Mesodermal cell (in vitro differentiated cells): Measurements from ENCODE around the gene TMEM132C.

Source experiments
- H3K27ac ChIP-seq: 2 replicates; pipeline ENCODE4 v1.7.0; 2013; ENCODE audit warnings: mild to moderate bottlenecking, low read depth, low read length, moderate library complexity; ENCODE audit not compliant: severe bottlenecking
- H3K36me3 ChIP-seq: 2 replicates; pipeline ENCODE4 v1.7.1; 2013; ENCODE audit warnings: mild to moderate bottlenecking, low read length, moderate library complexity; ENCODE audit not compliant: control insufficient read depth, insufficient read depth
- H3K4me1 ChIP-seq: one replicate; pipeline ENCODE4 v1.7.1; 2013; ENCODE audit warnings: mild to moderate bottlenecking, low read length; ENCODE audit not compliant: insufficient read depth, control insufficient read depth, poor library complexity, severe bottlenecking
- H3K4me3 ChIP-seq: 2 replicates; pipeline ENCODE4 v1.7.0; 2013; ENCODE audit warnings: low read length, control low read depth, mild to moderate bottlenecking; ENCODE audit not compliant: insufficient read depth, poor library complexity, severe bottlenecking; ENCODE audit errors: extremely low read depth
- H3K9me3 ChIP-seq: 2 replicates; pipeline ENCODE4 v1.7.1; 2013; ENCODE audit warnings: mild to moderate bottlenecking, low read length, moderate library complexity; ENCODE audit not compliant: control insufficient read depth
- WGBS, 2 experiments: methylation state at CpG; one replicate each; pipeline ENCODE4 v1.1.5; 2013; ENCODE audit warnings: missing lambda C conversion rate in 2 of 2; ENCODE audit not compliant: insufficient coverage in 2 of 2; 5-methylcytosine and 5-hydroxymethylcytosine counted together

TMEM132C gene

GRCh38 chr12:128549601-128550218, 282.7 kb downstream of the TMEM132C start:
- WGBS, 2 experiments = 88 to 89% methylated on average over 10 to 12 of the region's 13 CpGs
- no peak overlapping the region for H3K27ac ChIP-seq
- no peak overlapping the region for H3K4me3 ChIP-seq
- no peaks in the 10 kb centered on the region for H3K9me3 ChIP-seq
- H3K36me3 ChIP-seq = no peaks in the 10 kb centered on the region
- no peaks in the 10 kb centered on the region for H3K4me1 ChIP-seq

- no peak overlapping the region for H3K27ac ChIP-seq
- 51 to 62% methylated on average over 9 of the region's 9 CpGs for WGBS, 2 experiments
- no peaks in the 10 kb centered on the region for H3K36me3 ChIP-seq
Measured at GRCh38 chr12:128551266-128551665, 284.3 kb downstream of the TMEM132C start.

GRCh38 chr12:128554546-128555304, 287.8 kb downstream of the TMEM132C start:
- Histone ChIP-seq H3K9me3 (no peaks in the 10 kb centered on the region), H3K4me3 (no peak overlapping the region), H3K4me1 (no peaks in the 10 kb centered on the region), H3K36me3 (no peaks in the 10 kb centered on the region), H3K27ac (no peak overlapping the region)
- WGBS, 2 experiments = 82 to 88% methylated on average over 7 to 8 of the region's 12 CpGs

More at GRCh38 chr12:128551266-128551665, 284.3 kb downstream of the TMEM132C start:
- no peak overlapping the region for H3K4me3 ChIP-seq
- H3K9me3 ChIP-seq = no peaks in the 10 kb centered on the region
- no peaks in the 10 kb centered on the region for H3K4me1 ChIP-seq

- H3K36me3 ChIP-seq = no peaks in the 10 kb centered on the region
- 80% methylated on average over 1 of the region's 1 CpG; no CpG with 5 or more reads in 1 of the 2 experiments for WGBS, 2 experiments
- H3K4me1 ChIP-seq = no peaks in the 10 kb centered on the region
- no peak overlapping the region for H3K4me3 ChIP-seq
- H3K9me3 ChIP-seq = no peaks in the 10 kb centered on the region
- H3K27ac ChIP-seq = no peak overlapping the region
Measured at GRCh38 chr12:128557231-128557630, 290.3 kb downstream of the TMEM132C start.

GRCh38 chr12:128564956-128565355, 298.0 kb downstream of the TMEM132C start:
- Histone ChIP-seq H3K36me3 (no peaks in the 10 kb centered on the region), H3K4me3 (no peak overlapping the region), H3K4me1 (no peaks in the 10 kb centered on the region), H3K9me3 (no peaks in the 10 kb centered on the region), H3K27ac (no peak overlapping the region)
- 82% methylated on average over 2 of the region's 3 CpGs for WGBS, 2 experiments

- Histone ChIP-seq H3K27ac (no peak overlapping the region), H3K36me3 (no peaks in the 10 kb centered on the region), H3K9me3 (peaks cover 9% of the 10 kb centered on the region), H3K4me1 (no peaks in the 10 kb centered on the region), H3K4me3 (no peak overlapping the region)
- 79 to 81% methylated on average over 5 to 7 of the region's 7 CpGs for WGBS, 2 experiments
Measured at GRCh38 chr12:128567730-128568129, 300.8 kb downstream of the TMEM132C start.

GRCh38 chr12:128570191-128571065, 303.5 kb downstream of the TMEM132C start:
- no peaks in the 10 kb centered on the region for H3K36me3 ChIP-seq
- WGBS, 2 experiments = 74 to 82% methylated on average over 7 to 9 of the region's 11 CpGs
- H3K4me1 ChIP-seq = no peaks in the 10 kb centered on the region
- peaks cover 9% of the 10 kb centered on the region for H3K9me3 ChIP-seq
- no peak overlapping the region for H3K4me3 ChIP-seq
- no peak overlapping the region for H3K27ac ChIP-seq

GRCh38 chr12:128571906-128572810, 305.2 kb downstream of the TMEM132C start:
- H3K4me3 ChIP-seq = no peak overlapping the region
- H3K36me3 ChIP-seq = no peaks in the 10 kb centered on the region
- H3K27ac ChIP-seq = no peak overlapping the region
- H3K9me3 ChIP-seq = peaks cover 9% of the 10 kb centered on the region
- H3K4me1 ChIP-seq = no peaks in the 10 kb centered on the region
- 90 to 94% methylated on average over 6 to 7 of the region's 7 CpGs for WGBS, 2 experiments

- WGBS, 2 experiments = 64 to 91% methylated on average over 2 of the region's 4 CpGs
Measured at GRCh38 chr12:128573907-128574306, 306.9 kb downstream of the TMEM132C start.

GRCh38 chr12:128578045-128578444, 311.1 kb downstream of the TMEM132C start:
- Histone ChIP-seq H3K36me3 (no peaks in the 10 kb centered on the region), H3K27ac (no peak overlapping the region), H3K9me3 (no peaks in the 10 kb centered on the region), H3K4me3 (no peak overlapping the region), H3K4me1 (no peaks in the 10 kb centered on the region)
- 93% methylated on average over 4 to 5 of the region's 8 CpGs for WGBS, 2 experiments

More at GRCh38 chr12:128573907-128574306, 306.9 kb downstream of the TMEM132C start:
- Histone ChIP-seq H3K27ac (no peak overlapping the region), H3K9me3 (peaks cover 9% of the 10 kb centered on the region), H3K4me1 (no peaks in the 10 kb centered on the region), H3K4me3 (no peak overlapping the region), H3K36me3 (no peaks in the 10 kb centered on the region)
